Thyroid gland (tissue), 4 donors: ENCODE measurements around the gene ARHGEF37.
"Not testable (repeated sequence)": the region's sequence is repeated elsewhere in the genome, so short reads cannot be mapped to it uniquely, and the experiment has no call there.

Experiments
- POLR2A ChIP-seq, 2 donors: fragments of 450-650 bp; IDR thresholded peaks; one replicate each; pipeline ENCODE4 v1.6.1; 2017; ENCODE audit warnings: antibody characterized with exemption in 2 of 2, mild to moderate bottlenecking in 2 of 2, moderate library complexity in 1 of 2
- TF ChIP-seq, protein P1 (sequence below), 6 experiments: fragments of 200-600 bp in 3 of 6; fragments of 450-650 bp in 3 of 6; sonication (generic) in 3 of 6; IDR thresholded peaks; one replicate each; pipeline ENCODE4 v1.5.1; 2016 to 2019; ENCODE audit warnings: antibody characterized with exemption in 6 of 6, mild to moderate bottlenecking in 2 of 6, inconsistent platforms in 1 of 6, moderate library complexity in 1 of 6

GRCh38 chr5:149648464-149649393 is 67.4 kb downstream of the ARHGEF37 start:
- TF ChIP-seq, protein P1, sequence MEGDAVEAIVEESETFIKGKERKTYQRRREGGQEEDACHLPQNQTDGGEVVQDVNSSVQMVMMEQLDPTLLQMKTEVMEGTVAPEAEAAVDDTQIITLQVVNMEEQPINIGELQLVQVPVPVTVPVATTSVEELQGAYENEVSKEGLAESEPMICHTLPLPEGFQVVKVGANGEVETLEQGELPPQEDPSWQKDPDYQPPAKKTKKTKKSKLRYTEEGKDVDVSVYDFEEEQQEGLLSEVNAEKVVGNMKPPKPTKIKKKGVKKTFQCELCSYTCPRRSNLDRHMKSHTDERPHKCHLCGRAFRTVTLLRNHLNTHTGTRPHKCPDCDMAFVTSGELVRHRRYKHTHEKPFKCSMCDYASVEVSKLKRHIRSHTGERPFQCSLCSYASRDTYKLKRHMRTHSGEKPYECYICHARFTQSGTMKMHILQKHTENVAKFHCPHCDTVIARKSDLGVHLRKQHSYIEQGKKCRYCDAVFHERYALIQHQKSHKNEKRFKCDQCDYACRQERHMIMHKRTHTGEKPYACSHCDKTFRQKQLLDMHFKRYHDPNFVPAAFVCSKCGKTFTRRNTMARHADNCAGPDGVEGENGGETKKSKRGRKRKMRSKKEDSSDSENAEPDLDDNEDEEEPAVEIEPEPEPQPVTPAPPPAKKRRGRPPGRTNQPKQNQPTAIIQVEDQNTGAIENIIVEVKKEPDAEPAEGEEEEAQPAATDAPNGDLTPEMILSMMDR (IDR thresholded peaks at IDR 0.05), result not testable (repeated sequence)
- not testable (repeated sequence) for TF ChIP-seq POLR2A (IDR thresholded peaks at IDR 0.05)
